Nephron progenitor cell (in vitro differentiated cells): Measurements from ENCODE around the gene LBP.
A peak's percentile ranks its signal among the peaks of the same experiment; 100 is the strongest.

Source experiments
- DNase-seq: peaks from one replicate; pipeline ENCODE4 v3.0.0; 2021
- H3K27ac Mint-ChIP-seq: 2 replicates; pipeline ENCODE4 v1.8.0; 2021; ENCODE audit warnings: mild to moderate bottlenecking, moderate library complexity, mixed read lengths
- H3K27me3 Mint-ChIP-seq: 2 replicates; pipeline ENCODE4 v1.8.0; 2021; ENCODE audit warnings: mild to moderate bottlenecking, low read depth, mixed read lengths; ENCODE audit not compliant: poor library complexity
- H3K36me3 Mint-ChIP-seq: 2 replicates; pipeline ENCODE4 v1.8.0; 2021; ENCODE audit warnings: low read depth, mixed read lengths
- H3K4me1 Mint-ChIP-seq: 2 replicates; pipeline ENCODE4 v1.8.0; 2021; ENCODE audit warnings: mixed read lengths
- H3K4me3 Mint-ChIP-seq: 2 replicates; pipeline ENCODE4 v1.8.0; 2021; ENCODE audit warnings: mild to moderate bottlenecking, moderate library complexity, mixed read lengths
- H3K9me3 Mint-ChIP-seq: 2 replicates; pipeline ENCODE4 v1.8.0; 2021; ENCODE audit warnings: mild to moderate bottlenecking, moderate library complexity, mixed read lengths
- TF ChIP-seq, protein P1 (sequence below): fragments of 200-600 bp; sonication (generic); IDR thresholded peaks from 2 replicates; pipeline ENCODE4 v1.5.0; 2021; ENCODE audit warnings: antibody characterized with exemption

LBP gene

DNA sequence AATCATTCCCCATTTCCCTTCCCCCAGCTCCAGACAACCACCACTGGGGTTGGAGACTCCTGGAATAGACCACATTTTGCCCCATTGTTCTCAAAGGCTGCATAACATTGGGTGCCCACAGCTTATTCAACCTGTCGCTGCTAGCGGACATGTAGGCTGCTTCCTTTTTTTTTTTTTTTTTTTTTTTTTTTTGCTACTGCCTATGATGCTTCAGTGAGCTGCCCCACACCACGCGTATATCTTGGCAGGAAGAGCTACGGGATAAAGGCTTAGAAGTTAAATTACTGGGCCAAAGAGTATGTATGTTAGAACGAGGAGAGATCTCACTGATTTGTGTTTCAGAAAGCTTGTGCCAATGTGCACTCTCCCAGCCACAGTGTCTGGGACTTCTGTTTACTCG lies 7.0 kb downstream of the LBP start:
- peaks cover 28% of the 10 kb centered on the region for H3K27me3 Mint-ChIP-seq
- no peak for DNase-seq
- H3K4me1 Mint-ChIP-seq: peaks cover 16% of the 10 kb centered on the region
- H3K4me3 Mint-ChIP-seq: no peak overlapping the region
- H3K9me3 Mint-ChIP-seq: no peaks in the 10 kb centered on the region
- H3K36me3 Mint-ChIP-seq: no peaks in the 10 kb centered on the region
- H3K27ac Mint-ChIP-seq: no peak overlapping the region
- TF ChIP-seq, protein P1, sequence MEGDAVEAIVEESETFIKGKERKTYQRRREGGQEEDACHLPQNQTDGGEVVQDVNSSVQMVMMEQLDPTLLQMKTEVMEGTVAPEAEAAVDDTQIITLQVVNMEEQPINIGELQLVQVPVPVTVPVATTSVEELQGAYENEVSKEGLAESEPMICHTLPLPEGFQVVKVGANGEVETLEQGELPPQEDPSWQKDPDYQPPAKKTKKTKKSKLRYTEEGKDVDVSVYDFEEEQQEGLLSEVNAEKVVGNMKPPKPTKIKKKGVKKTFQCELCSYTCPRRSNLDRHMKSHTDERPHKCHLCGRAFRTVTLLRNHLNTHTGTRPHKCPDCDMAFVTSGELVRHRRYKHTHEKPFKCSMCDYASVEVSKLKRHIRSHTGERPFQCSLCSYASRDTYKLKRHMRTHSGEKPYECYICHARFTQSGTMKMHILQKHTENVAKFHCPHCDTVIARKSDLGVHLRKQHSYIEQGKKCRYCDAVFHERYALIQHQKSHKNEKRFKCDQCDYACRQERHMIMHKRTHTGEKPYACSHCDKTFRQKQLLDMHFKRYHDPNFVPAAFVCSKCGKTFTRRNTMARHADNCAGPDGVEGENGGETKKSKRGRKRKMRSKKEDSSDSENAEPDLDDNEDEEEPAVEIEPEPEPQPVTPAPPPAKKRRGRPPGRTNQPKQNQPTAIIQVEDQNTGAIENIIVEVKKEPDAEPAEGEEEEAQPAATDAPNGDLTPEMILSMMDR: no peak

DNA sequence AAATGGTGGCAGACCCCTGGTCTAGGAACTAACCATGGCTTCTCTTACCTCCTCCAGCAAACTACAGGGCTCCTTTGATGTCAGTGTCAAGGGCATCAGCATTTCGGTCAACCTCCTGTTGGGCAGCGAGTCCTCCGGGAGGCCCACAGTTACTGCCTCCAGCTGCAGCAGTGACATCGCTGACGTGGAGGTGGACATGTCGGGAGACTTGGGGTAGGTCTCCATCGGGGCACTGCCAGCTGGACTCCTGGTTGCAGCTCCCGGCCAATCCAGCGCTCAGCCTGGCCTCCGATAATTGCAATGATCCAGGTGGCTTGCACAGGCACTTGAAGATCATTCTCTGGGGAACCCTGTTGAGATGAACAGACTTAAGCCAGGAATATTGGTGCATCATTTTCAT lies 7.9 kb downstream of the LBP start:
- DNase-seq: no peak
- Mint-ChIP-seq H3K27ac (no peak overlapping the region), H3K27me3 (peaks cover 29% of the 10 kb centered on the region), H3K36me3 (no peaks in the 10 kb centered on the region), H3K4me1 (peaks cover 21% of the 10 kb centered on the region), H3K4me3 (no peak overlapping the region), H3K9me3 (no peaks in the 10 kb centered on the region)
- TF ChIP-seq, protein P1: no peak

DNA sequence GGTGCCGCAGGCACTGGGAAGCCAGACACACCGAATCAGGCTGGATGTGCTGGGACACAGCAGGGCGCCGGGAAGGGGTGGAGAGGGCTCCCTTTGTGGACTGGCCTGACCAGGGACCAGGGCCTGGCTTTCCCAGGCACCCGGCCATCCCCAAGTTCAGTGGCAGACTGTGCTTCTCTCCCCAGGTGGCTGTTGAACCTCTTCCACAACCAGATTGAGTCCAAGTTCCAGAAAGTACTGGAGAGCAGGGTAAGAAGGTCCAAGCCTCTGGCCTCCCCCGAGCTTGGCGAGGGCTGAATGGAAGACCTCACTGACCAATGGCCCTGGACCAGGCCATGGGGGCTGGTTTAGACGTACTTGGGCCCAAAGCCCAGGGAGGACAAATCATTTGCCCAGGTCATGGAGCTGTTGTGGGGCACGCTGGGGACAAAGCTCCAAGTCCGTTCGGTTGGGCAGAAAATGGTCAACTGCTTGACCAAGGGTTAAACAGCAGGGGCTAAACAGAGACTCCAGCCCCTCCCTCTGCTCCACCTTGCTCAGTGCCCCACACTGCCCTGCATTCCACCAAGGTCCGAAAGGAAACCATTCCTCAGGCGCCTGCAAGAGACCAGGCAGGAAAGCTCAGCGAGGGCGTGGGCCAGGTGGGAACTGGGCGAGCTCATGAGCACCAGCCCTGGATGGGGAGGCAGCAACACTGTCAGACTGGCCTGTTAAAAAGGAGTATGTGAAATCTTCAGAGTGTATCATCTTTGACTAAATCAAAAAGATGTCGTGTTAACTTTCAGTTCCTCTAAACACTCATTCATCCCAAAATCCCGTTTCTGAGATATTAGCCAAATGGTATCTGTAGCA lies 9.1 kb downstream of the LBP start:
- DNase-seq: no peak
- H3K4me1 Mint-ChIP-seq: peaks cover 21% of the 10 kb centered on the region
- no peaks in the 10 kb centered on the region for H3K36me3 Mint-ChIP-seq
- H3K9me3 Mint-ChIP-seq: no peaks in the 10 kb centered on the region
- no peak overlapping the region for H3K27ac Mint-ChIP-seq
- TF ChIP-seq, protein P1: no peak
- peaks cover 22% of the 10 kb centered on the region for H3K27me3 Mint-ChIP-seq
- H3K4me3 Mint-ChIP-seq: no peak overlapping the region

DNA sequence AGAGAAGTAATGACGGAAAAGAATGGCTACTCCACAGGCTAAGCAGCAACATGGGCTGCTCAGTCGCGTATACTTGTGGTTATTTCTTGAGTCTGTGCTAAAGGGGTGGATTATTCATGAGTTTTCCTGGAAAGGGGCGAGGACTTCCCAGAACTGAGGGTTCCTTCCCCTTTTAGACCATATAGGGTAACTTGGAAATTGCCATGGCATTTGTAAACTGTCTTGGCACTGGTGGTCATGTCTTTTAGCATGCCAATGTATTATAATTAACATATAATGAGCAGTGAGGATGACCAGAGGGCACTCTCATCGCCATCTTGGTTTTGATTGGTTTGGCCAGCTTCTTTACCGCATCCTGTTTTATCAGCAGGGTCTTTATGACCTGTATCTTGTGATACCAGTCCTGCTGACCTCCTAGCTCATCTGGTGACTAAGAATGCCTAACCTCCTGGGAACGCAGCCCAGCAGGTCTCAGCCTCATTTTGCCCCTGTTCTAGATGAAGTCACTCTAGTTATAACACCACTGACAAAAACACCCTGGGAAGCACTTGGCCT lies 11.4 kb downstream of the LBP start:
- Mint-ChIP-seq H3K9me3 (no peaks in the 10 kb centered on the region), H3K36me3 (no peaks in the 10 kb centered on the region), H3K27ac (no peak overlapping the region), H3K4me3 (no peak overlapping the region), H3K27me3 (peaks cover 23% of the 10 kb centered on the region), H3K4me1 (peaks cover 17% of the 10 kb centered on the region)
- no peak for DNase-seq
- TF ChIP-seq, protein P1: no peak

GRCh38 chr20:38358556-38358955 lies 12.3 kb downstream of the LBP start:
- Mint-ChIP-seq H3K4me3 (no peak overlapping the region), H3K4me1 (peaks cover 12% of the 10 kb centered on the region), H3K27me3 (peaks cover 23% of the 10 kb centered on the region), H3K27ac (peak overlapping the region; percentile 42), H3K36me3 (no peaks in the 10 kb centered on the region), H3K9me3 (no peaks in the 10 kb centered on the region)
- DNase-seq: no peak
- TF ChIP-seq, protein P1: no peak
